Psoas muscle (tissue), 8 donors: ENCODE results near the gene ADGRE2. TPM values are rescaled to one million over a fixed set of nuclear protein-coding genes. Genes with fewer than 3 reads are reported as not detected.

Experiments used
- ATAC-seq, 4 donors: fragments of 200-7000 bp; cut with Tn5 transposase; one replicate each; pipeline ENCODE4 v1.9.1; 2020; ENCODE audit warnings: moderate library complexity in 3 of 4, mild to moderate bottlenecking in 2 of 4
- DNase-seq, 2 donors: peaks; one replicate each; pipeline ENCODE4 v3.0.0-alpha.2; 2020
- H3K27ac ChIP-seq: fragments of 200-600 bp; one replicate; pipeline ENCODE4 v1.8.0; 2022
- H3K27me3 ChIP-seq, 3 donors: fragments of 200-600 bp in 1 of 3; one replicate each; pipeline versions ENCODE4 v1.6.1 to v1.8.0; 2013 to 2022; ENCODE audit warnings: low read length in 2 of 3, mild to moderate bottlenecking in 2 of 3, moderate library complexity in 1 of 3; ENCODE audit not compliant: insufficient read depth in 3 of 3
- H3K36me3 ChIP-seq, 2 donors: fragments of 200-600 bp in 1 of 2; one replicate each; pipeline versions ENCODE4 v1.6.1 to v1.8.0; 2013 to 2022; ENCODE audit warnings: low read depth in 1 of 2, mild to moderate bottlenecking in 1 of 2, moderate library complexity in 1 of 2; ENCODE audit not compliant: insufficient read depth in 1 of 2
- H3K4me1 ChIP-seq: fragments of 200-600 bp; one replicate; pipeline ENCODE4 v1.8.0; 2022
- H3K4me3 ChIP-seq: fragments of 200-600 bp; one replicate; pipeline ENCODE4 v1.8.0; 2022; ENCODE audit warnings: mild to moderate bottlenecking
- H3K9me3 ChIP-seq: fragments of 200-600 bp; one replicate; pipeline ENCODE4 v1.8.0; 2022
- CTCF ChIP-seq: fragments of 200-600 bp; IDR thresholded peaks from one replicate; pipeline ENCODE4 v1.8.0; 2022; ENCODE audit warnings: antibody characterized with exemption
- WGBS, 3 donors: extraction: QIAGEN DNeasy Blood & Tissue Kit; methylation state at CpG; one replicate each; pipeline versions ENCODE4 v1.1.6 to v1.1.7; 2013; 5-methylcytosine and 5-hydroxymethylcytosine counted together
- intact Hi-C, 2 donors: fragments of 100-400 bp; cut with DNase I; formaldehyde crosslinking; loops; one replicate each; pipeline versions ENCODE4 v1.11.0 to v1.14.2; 2022
- polyA plus RNA-seq, 3 donors: library from polyadenylated mRNA; stranded (reverse); fragments of 200-250 nt; gene quantifications; one replicate each; pipeline ENCODE4 v1.2.3, GENCODE V29; 2013
- total RNA-seq, 4 donors: library from RNA; stranded (reverse); fragmentation: NEBNext Ultra II Directional in 2 of 4; extraction: Animal tissue kit (Norgen Biotek cat#: 25700) in 2 of 4; gene quantifications; one replicate each; pipeline versions ENCODE4 v1.2.1 to v1.2.4, GENCODE V29; 2021 to 2023
- donor health status: healthy with polysubstance abuse.
- donor health status: DM: no; HTN: no; CAD: no; lungs with moderate emphysema.
- donor health status: Bipolar disorder and iron deficiency.
- donor health status: healthy.
- donor health status: DM: yes; HTN: yes; CAD: no.
- donor health status: DM: no; HTN: no; CAD: no.
- donor health status: DM: no; HTN: no; CAD: no.
- donor health status: DM: yes; HTN: yes; CAD: no.

The ADGRE2 gene
- total and polyA plus RNA-seq, 7 donors = 0.12 to 0.96 (median 0.56) TPM

- TF ChIP-seq CTCF = no peak
- intact Hi-C loops = no loop called here
- peaks cover 48 to 98% of the 10 kb centered on the region in 2 donors for H3K36me3 ChIP-seq
- 89 to 97% (median 95%) methylated on average over 6 of the region's 6 CpGs for WGBS, 3 donors
- no peak overlapping the region for H3K27ac ChIP-seq
- H3K27me3 ChIP-seq = no peaks in the 10 kb centered on the region
- no peaks in the 10 kb centered on the region for H3K9me3 ChIP-seq
- no peak overlapping the region for H3K4me3 ChIP-seq
- DNase-seq (no peak), ATAC-seq (no peak)
- H3K4me1 ChIP-seq = no peaks in the 10 kb centered on the region
These were observed 74.5 kb downstream of the ADGRE2 start for GRCh38 chr19:14703833-14704232.

- Histone ChIP-seq H3K27ac (no peak overlapping the region), H3K9me3 (no peaks in the 10 kb centered on the region), H3K4me1 (no peaks in the 10 kb centered on the region), H3K36me3 (peaks cover 43 to 98% of the 10 kb centered on the region in 2 donors), H3K4me3 (no peak overlapping the region), H3K27me3 (no peaks in the 10 kb centered on the region)
- intact Hi-C loops = no loop called here
- TF ChIP-seq CTCF = no peak
- DNase-seq = no peak
- 96% methylated on average over 9 of the region's 9 CpGs for WGBS, 3 donors
- no peak for ATAC-seq
These were observed 77.5 kb downstream of the ADGRE2 start for GRCh38 chr19:14700711-14701375.

- H3K9me3 ChIP-seq = no peaks in the 10 kb centered on the region
- intact Hi-C loops = no loop called here
- H3K27ac ChIP-seq = no peak overlapping the region
- H3K36me3 ChIP-seq = peaks cover 46 to 98% of the 10 kb centered on the region in 2 donors
- no peak for TF ChIP-seq CTCF
- ATAC-seq = no peak
- H3K27me3 ChIP-seq = no peaks in the 10 kb centered on the region
- no peak for DNase-seq
- H3K4me1 ChIP-seq = no peaks in the 10 kb centered on the region
- 85 to 89% (median 88%) methylated on average over 8 of the region's 8 CpGs for WGBS, 3 donors
- H3K4me3 ChIP-seq = no peak overlapping the region
These were observed 78.7 kb downstream of the ADGRE2 start for GRCh38 chr19:14699641-14700040.

GRCh38 chr19:14695471-14695870 lies 82.9 kb downstream of the ADGRE2 start:
- intact Hi-C loops = no loop called here
- ATAC-seq (no peak), DNase-seq (no peak)
- H3K36me3 ChIP-seq = peaks cover 19 to 72% of the 10 kb centered on the region in 2 donors
- H3K4me1 ChIP-seq = peaks cover 9% of the 10 kb centered on the region
- no peaks in the 10 kb centered on the region for H3K9me3 ChIP-seq
- no peak for TF ChIP-seq CTCF
- 90 to 93% (median 90%) methylated on average over 5 of the region's 5 CpGs for WGBS, 3 donors
- H3K27me3 ChIP-seq = no peaks in the 10 kb centered on the region
- no peak overlapping the region for H3K4me3 ChIP-seq
- H3K27ac ChIP-seq = no peak overlapping the region
